GM19023 (cell line): ENCODE data around the gene MCM7.

Experiments used
- ATAC-seq: cut with Tn5 transposase; IDR thresholded peaks from one replicate; pipeline ENCODE4 v1.9.1; 2021; ENCODE audit warnings: mild to moderate bottlenecking, moderate library complexity; ENCODE audit not compliant: unreplicated experiment

MCM7 gene

GRCh38 chr7:100124301-100125230 lies 23.4 kb upstream of the MCM7 start:
- no peak for ATAC-seq

- ATAC-seq: no peak
These were observed 21.4 kb upstream of the MCM7 start for GRCh38 chr7:100122568-100122967.

- ATAC-seq: no peak
These were observed 20.9 kb upstream of the MCM7 start for GRCh38 chr7:100122067-100122466.

GRCh38 chr7:100120733-100121036 lies 19.5 kb upstream of the MCM7 start:
- no peak for ATAC-seq

GRCh38 chr7:100119970-100120732 lies 19.0 kb upstream of the MCM7 start:
- peak; percentile 29 for ATAC-seq

GRCh38 chr7:100119072-100119969 lies 18.1 kb upstream of the MCM7 start, which contains the start of the genes CNPY4 and TAF6:
TSS of gene CNPY4 (plus strand) at chr7:100119634. CDS start at chr7:100119745, 111 bp downstream.
TSS of gene TAF6 (minus strand) at chr7:100119358. CDS start at chr7:100114209, 5,149 bp downstream.
- peak; percentile 70 for ATAC-seq

GRCh38 chr7:100118388-100119071 lies 17.3 kb upstream of the MCM7 start:
- no peak for ATAC-seq

- ATAC-seq: no peak
These were observed 13.8 kb upstream of the MCM7 start for GRCh38 chr7:100115026-100115425.

GRCh38 chr7:100111914-100112313 lies 10.7 kb upstream of the MCM7 start:
- ATAC-seq: no peak

- no peak for ATAC-seq
These were observed 10.0 kb upstream of the MCM7 start for GRCh38 chr7:100111156-100111555.

GRCh38 chr7:100109521-100110163 lies 8.4 kb upstream of the MCM7 start:
- no peak for ATAC-seq

- ATAC-seq: no peak
These were observed 6.7 kb upstream of the MCM7 start for GRCh38 chr7:100107890-100108289.

GRCh38 chr7:100107125-100107737 lies 6.0 kb upstream of the MCM7 start:
- no peak for ATAC-seq

- ATAC-seq: no peak
These were observed 5.4 kb upstream of the MCM7 start for GRCh38 chr7:100106633-100107032.

GRCh38 chr7:100105534-100105933 lies 4.3 kb upstream of the MCM7 start:
- ATAC-seq: no peak

GRCh38 chr7:100102950-100103840 lies 2.0 kb upstream of the MCM7 start:
- ATAC-seq: no peak

- peak; percentile 68 for ATAC-seq
These were observed 679 bp downstream of the MCM7 start for GRCh38 chr7:100100420-100101015.

- ATAC-seq: no peak
These were observed 1.7 kb downstream of the MCM7 start for GRCh38 chr7:100099452-100099851.
